DMS53 (cell line): ENCODE measurements around the gene WDCP.
"Not testable (repeated sequence)": the region's sequence is repeated elsewhere in the genome, so short reads cannot be mapped to it uniquely, and the experiment has no call there.

Experiments
- DNase-seq: peaks from one replicate; lab custom pipeline; 2025; lab: John Stamatoyannopoulos, UW

WDCP gene, protein sequence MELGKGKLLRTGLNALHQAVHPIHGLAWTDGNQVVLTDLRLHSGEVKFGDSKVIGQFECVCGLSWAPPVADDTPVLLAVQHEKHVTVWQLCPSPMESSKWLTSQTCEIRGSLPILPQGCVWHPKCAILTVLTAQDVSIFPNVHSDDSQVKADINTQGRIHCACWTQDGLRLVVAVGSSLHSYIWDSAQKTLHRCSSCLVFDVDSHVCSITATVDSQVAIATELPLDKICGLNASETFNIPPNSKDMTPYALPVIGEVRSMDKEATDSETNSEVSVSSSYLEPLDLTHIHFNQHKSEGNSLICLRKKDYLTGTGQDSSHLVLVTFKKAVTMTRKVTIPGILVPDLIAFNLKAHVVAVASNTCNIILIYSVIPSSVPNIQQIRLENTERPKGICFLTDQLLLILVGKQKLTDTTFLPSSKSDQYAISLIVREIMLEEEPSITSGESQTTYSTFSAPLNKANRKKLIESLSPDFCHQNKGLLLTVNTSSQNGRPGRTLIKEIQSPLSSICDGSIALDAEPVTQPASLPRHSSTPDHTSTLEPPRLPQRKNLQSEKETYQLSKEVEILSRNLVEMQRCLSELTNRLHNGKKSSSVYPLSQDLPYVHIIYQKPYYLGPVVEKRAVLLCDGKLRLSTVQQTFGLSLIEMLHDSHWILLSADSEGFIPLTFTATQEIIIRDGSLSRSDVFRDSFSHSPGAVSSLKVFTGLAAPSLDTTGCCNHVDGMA

DNA sequence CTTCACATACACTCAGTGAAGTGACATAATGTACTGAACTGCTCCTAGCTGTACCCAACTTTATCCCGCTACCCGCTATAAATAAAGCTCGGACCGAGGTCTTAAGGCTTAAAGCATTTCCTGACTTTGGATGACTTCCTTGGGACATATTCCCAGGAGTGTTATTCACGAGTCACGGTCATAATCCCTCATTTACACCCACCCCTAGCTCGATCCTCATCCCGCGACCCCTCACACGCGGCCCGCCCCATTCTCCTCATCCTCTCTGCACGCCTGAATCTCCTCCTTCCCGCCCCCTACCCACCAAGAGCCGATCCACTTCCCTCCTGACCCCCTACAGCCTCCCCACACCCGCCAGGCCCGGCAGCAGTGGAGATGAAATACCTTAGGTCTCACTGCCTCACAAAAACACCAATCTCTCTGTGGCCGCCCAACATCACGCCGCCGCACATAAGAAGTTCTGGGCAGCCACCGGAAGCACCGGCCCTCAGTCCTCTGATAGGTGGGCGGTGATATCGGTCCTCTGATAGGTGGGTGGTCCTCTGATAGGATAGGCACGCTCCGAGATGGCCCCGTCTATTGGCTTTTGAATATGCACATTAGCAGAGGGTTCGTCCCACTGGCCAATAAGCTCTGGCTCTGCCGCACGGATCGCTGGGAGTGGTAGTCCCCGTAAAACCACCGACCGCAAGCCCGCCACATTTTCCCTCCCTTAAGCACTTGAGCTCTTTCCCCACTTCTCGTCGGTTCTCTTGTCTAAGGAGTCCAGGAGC, at the start of gene WDCP:
Gene WDCP (minus strand): TSS at position 462 of the 773 bp plus-strand sequence. CDS start 7,897 bp downstream, outside the sequence.
- DNase-seq, result peak; percentile 98

DNA sequence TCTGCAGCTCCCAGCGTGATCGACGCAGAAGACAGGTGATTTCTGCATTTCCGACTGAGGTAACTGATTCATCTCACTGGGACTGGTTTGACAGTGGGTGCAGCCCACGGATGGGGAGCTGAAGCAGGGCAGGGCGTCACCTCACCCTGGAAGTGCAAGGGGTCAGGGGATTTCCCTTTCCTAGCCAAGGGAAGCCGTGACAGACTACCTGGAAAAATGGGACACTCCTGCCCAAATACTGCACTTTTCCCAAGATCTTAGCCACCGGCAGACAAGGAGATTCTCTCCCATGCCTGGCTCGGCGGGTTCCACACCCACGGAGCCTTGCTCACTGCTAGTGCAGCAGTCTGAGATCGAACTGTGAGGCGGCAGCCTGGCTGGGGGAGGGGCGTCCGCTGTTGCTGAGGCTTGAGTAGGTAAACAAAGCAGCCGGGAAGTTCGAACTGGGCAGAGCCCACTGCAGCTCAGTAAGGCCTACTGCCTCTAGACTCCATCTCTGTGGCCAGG, 48.0 kb upstream of the WDCP start:
- DNase-seq, result peak; percentile 9

DNA sequence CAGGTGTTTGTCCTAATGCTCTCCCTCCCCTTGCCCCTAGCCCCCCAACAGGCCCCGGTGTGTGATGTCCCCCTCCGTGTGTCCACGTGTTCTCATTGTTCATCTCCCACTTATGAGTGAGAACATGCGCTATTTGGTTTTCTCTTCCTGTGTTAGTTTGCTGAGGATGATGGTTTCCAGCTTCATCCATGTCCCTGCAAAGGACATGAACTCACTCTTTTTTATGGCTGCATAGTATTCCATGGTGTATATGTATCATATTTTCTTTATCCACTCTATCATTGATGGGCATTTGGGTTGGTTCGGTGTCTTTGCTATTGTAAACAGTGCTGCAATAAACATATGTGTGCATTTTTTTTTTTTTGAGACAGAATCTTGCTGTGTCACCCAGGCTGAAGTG, 46.1 kb upstream of the WDCP start:
- not testable (repeated sequence) for DNase-seq

DNA sequence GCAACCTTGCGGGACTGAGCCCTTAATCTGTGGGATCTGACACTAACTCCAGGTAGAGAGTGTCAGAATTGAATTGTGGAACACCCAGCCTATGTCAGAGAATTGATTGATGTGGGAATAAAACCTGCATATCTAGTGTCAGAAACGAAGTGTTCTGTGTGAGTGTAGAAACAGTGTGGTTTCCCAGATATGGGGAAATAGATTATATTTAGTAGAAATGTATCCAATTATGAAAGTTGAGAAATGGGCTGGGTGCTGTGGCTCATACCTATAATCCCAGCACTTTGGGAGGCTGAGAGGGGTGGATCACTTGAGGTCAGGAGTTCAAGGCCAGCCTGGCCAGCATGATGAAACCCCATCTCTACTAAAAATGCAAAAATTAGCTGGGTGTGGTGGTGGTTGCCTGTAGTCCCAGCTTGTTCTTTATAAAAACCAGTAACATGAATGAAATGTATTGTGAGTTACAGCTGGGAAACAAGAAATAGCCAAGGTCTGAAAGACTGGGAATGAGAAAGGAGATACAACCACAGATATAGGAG, 41.7 kb upstream of the WDCP start:
- no peak for DNase-seq

DNA sequence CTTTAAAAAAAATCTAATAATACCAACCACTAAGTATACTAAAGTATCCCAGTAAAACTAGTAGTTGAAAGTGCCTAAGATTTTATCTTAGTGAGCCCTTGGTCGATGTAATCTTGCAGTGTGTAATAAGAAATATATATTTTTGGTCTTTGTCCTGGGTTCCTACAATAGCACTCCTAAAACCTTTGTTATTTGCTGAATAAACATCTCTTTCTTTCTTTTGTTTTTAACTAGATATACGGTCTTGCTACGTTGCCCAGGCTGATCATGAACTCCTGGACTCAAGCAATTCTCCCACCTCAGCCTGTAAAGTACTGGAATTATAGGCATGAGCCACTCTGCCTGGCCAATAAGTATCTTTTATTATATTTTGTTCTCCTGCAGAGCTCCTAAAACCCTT, 39.8 kb upstream of the WDCP start:
- DNase-seq, result no peak

DNA sequence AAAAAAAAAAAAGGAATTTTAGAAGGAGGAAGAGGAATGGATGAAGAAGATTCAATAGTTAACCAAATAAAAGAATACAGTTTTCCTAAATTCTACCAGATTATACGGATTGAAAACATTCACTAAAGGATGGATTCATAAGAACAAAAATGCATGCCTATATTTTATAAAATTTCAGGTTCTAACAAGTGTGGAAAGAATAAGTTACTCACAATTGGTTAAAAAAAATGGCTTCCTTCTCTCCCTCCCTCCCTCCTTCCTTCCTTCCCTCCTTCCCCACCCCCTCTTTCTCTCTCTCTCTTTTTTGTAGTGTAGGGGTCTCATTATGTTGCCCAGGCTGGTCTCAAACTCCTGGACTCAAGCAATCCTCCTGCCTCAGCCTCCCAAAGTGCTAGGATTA, 39.0 kb upstream of the WDCP start:
- DNase-seq, result no peak

DNA sequence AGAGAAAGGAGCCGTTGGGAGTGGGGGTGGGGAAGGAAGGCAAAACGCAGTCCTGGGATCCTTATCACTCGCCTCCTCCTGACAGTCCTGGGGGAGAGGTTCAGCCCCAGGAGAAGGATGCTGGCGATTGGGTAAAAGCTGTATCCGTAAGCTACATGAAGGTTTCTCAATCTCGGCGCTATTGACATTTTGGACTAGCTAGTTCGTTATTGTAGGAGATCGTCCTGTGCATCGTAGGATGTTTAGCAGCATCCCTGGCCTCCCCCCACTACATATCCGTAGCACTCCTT, 38.0 kb upstream of the WDCP start:
- no peak for DNase-seq

DNA sequence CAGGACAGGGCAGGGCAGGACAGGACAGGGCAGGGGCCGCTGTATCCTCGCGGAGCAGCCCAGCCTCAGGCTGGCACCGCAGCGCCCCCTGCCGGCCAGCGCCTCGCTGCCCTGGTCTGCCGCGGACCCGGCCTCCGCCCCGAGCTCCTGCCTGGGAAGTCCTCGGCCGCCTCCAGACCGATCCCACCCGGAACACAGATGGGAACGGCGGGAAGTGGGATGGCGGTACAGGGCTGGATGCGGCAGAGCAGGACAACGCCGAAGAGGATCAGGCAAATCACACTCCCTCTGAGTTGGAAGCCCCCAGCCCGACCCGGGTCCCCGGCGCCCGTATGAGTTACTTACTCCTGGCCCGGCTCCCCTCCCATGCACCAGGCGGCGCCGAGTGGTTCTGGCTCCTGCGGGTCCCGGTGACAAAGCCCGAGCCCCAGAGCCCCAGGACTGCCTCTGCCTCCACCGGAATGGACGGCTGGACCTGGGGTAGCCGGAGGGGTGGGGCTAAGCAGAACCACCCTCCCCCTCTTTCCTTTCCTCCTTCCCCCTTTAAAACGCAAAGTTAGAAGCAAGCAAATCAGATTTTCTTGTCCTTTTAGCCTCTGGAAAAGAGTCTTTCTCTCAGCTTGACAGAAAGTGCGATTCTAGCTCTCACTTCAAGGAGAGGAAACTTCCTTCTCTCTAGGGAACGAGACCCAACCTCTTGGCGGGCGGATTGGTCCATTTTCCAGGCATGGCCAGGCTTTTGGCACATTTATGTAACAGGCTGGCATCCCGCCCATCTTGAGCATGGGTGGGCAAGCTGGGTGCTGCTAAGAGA, 37.4 kb upstream of the WDCP start, which contains the start of gene TP53I3:
Gene TP53I3 (minus strand): TSS at position 449 of the 814 bp plus-strand sequence. CDS start 508 bp downstream, outside the sequence.
- DNase-seq, result peak; percentile 93

DNA sequence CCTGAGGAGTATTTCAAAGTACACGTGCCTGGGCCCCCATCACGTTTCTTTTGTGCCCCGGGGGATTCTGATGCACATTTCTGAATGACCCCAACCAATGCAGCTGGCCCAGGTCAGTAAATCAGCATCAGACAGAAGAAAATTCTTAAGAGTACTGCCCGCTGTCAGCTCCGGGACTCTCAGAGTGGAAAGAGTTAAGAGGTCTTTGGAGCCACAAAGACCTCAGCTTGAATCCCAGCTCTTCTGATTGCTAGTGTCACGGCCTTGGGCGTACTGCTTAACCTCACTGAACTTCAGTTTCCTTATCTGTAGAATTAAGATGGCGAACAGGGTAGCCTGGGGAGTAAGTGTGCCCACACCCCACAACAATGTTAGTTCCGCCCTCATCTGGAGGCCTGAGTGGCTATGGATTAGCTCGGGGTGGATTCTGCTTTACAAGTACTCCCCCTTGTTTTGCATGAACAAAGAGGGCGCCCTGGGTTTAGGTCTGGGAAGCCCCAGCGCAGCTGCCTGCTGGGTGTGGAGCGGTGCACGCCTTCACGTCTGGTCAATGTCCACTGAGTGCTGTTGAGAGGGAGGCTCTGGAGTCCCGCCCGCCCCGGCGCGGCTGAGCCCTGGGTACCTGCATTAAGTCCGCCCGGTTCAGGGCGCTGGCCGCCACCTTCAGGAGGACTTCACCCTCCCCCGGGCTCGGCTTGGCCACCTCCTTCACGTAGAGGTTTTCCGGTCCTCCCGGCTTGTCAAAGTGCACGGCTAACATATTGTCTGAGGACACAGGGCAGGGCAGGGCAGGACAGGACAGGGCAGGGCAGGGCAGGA, 36.6 kb upstream of the WDCP start:
- peak; percentile 93 for DNase-seq

DNA sequence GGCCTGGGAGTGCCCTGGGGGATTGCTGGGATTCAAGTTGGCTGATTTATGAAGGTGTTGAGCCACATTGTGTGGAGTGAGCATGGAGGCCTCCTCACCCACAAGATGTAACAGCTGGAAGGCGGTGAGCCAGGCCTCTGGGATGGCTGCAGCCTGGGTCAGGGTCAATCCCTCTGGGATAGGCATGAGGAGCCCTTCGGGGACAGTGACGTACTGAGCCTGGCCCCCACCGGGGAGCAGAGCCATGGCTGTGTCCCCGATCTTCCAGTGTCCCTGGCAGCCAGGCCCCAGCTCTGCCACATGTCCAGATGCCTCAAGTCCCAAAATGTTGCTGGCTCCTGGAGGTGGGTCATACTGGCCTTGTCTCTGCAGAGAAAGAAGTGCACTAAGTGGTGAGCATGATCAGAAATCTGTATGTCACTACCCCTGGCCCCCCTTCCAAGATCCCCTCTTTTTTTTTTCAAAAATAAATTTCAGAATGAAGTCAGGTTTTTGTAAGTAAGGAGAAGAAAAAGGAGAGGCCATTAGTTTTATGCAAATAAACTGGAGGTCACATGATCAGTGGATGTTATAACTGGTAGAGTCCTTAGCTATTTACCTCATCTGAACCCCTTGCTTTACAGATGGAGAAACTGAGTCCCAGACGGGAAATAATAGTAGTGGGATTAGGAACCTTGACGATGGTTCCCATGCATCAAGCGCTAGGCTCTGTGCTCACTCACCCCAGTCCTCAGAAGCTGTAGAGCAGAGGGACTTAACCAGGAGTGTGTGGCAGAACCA, 35.8 kb upstream of the WDCP start:
- peak; percentile 39 for DNase-seq

DNA sequence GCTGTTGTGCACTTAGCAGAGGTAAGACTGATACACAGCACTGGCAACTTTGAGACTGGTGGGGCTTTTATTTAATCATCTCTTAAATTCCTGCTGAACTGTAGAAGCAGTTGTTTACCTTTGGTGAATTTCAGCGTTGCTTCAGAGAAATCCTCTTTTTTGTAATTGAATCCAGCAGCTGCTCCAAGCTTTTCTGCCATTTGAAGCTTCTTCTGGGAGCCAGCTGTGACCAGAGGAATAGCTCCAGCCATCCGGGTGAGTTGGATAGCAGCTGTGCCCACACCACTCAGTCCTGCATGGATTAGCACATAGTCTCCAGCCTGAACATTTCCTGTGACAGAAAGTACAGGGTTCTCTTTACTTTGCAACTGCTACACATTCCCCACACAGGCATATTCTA, 33.5 kb upstream of the WDCP start:
- DNase-seq, result peak; percentile 95

DNA sequence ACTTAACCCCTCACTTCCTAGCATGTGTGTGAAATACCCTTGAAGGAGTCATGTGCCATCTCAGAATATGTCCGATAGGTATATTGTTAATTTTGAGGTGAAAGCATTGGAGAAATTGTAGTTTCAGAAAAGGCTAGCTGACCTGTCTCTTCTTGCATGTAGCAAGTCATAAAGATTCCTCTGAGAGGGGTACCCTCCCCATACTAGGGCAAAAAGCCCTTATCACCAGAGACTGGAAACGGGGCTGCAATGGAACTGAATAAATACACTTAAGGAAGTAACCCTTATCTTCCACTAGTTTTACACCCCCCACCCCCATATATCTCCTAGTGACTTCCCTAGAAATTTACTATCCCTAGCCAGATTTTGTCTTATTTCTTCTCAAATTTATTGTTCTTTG, 30.7 kb upstream of the WDCP start:
- DNase-seq, result peak; percentile 26

DNA sequence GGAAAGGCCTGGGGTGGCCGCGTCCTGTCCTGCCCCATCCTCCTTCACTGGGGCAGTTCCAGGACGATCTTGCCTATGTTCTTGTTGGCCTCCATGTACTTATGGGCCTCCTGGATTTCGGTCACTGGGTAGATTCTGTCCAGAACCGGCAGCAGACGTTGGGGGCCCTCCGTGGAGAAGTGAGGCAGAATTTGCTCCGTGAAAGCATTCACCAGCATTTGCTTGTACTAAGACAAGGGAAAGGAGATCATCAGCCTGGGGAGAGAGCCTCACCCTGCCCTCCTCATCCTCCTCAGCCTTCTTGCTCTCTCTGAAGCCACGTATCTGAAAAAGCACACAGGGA, 30.3 kb upstream of the WDCP start:
- DNase-seq, result no peak

DNA sequence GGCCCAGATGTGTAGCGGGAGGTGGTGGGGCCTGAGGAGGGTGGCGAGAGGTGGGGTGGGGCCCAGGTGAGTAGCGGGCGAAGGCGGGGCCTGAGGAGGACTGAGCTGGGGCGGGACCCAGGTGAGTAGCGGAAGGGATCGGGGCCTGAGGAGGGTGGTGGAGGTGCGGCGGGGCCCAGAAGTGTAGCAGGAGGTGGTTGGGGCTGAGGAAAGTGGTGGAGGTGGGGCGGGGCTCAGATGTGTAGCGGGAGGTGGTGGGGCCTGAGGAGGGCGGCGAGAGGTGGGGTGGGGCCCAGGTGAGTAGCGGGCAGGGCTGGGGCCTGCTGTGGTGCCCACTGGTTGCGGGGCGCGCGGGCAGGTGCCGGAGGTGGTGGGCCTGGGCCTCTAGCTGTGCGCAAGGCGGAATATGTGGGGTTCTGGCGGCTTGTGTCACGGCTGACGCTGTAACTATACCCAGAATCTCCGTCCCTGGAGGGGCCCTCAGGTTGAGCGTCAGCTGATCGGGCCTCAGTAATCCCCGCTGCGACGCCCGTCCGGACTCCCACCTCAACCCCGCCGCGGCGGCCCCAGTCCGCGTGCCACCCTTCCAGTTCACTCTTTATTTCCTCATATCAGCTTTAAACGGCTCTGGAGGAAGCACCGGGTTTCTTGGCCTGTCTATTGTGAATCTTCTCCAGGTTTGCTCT, 29.8 kb upstream of the WDCP start:
- peak; percentile 76 for DNase-seq

DNA sequence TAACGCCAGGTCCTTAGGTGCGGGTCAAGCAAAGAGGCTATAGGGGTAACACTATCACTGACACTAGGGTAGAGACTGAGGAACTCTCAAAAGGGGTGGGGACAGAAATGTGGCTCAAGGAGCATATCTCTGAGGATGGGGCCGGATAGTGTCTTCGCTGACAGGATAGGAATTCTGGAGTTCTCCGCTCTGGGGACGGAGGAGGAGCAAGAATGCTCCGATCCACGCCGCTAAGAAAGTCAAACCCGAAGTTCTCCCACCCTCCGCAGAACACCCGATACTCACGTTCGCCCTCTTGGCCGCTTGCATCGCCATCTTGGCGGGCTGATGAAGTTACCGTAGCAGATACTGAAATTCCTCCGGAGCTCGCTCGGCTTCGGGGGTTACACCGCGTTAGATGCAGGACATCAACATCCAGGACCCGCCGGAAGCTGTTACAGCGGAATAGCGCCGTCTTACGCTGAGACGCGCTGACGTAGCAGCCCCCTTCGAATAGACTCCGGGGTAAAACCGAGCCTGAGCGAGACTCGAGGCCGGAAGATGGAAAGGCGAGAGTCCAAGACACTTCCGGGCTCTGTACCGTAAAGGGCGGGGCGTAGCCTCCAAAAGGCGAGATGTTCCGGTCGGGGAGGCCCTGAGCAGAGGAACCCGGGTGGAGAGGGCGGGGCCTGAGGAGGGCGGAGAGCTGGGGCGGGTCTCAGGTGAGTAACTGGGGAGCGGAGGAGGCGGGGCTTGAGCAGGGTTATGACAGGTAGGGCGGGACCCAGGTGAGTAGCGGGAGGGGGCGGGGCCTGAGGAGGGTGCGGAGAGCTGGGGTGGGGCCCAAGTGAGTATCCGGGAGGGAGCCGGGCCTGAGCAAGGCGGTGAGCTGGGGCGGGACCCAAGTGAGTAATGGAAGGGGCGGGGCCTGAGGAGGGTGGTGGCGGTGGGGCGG, 29.0 kb upstream of the WDCP start, which contains the start of gene SF3B6:
Gene SF3B6 (minus strand): TSS at position 412 of the 934 bp plus-strand sequence. CDS start 97 bp downstream, at position 315.
- peak; percentile 99 for DNase-seq

DNA sequence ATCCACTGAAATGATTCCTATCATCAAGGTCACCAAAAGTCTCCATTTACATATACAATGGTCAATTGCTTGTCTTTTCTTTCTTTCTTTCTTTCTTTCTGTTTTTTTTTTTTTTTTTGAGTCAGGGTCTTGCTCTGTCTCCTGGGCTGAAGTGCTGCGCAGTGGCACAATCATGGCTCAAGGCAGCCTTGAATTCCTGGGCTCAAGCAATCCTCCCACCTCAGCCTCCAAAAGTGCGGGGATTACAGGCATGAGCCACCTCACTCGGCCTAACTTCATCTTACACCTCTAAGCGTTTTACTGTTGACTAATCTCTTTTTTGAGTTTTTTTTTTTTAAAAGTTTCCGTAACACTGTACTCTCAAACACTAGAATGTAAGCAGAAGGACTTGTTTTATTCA, 28.1 kb upstream of the WDCP start:
- DNase-seq, result no peak

DNA sequence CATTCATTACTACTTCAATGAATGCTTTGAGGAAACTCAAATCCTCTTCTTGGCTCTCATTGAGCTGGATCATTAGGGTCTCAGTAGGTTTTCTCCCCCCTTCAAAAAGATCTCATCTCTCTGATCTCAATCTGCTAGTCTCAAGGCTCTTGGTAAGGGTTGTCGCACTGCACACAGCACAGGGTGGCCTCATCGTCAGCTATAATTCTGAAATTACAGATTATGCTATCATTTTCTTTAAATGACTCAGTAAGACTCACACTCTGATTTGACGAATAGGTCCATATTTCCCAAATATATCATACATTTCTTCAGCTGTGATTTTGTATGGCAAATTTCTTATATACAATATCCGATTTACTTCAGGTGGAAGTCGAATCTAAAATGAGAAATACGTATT, 26.6 kb upstream of the WDCP start:
- DNase-seq, result no peak

DNA sequence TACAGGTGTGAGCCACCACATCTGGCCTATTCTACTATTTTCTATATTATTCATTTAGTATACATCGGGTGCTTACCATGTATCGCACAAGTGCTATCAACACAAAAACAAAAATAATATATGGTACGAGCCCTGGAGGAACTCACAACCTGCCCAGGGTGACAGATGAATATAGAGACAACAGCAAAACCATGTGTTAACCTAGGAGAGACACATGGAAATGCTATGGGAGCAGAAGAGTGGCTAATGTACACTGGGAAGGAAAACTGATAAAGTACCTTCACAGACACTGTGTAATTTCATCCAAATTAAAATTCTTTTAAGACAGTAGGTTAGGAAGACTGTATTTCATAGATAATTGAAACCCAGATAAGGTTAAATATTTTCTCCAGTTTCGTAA, 25.1 kb upstream of the WDCP start:
- DNase-seq, result no peak
